Ascending aorta (tissue), 2 donors: ENCODE results near the gene ZSCAN26. TPM values are rescaled to one million over a fixed set of nuclear protein-coding genes. Genes with fewer than 3 reads are reported as not detected.
A peak's percentile ranks its signal among the peaks of the same experiment; 100 is the strongest.

Experiments used
- DNase-seq, 2 donors: peaks; one replicate each; pipeline ENCODE4 v3.0.0-alpha.2; 2019; ENCODE audit warnings: low spot score in 2 of 2
- H3K27ac ChIP-seq, 2 donors: fragments of 200-600 bp; sonication (generic); one replicate each; pipeline ENCODE4 v1.5.1; 2016 to 2017; ENCODE audit warnings: mild to moderate bottlenecking in 1 of 2
- H3K27me3 ChIP-seq: fragments of 200-600 bp; sonication (generic); one replicate; pipeline ENCODE4 v1.5.1; 2017
- H3K36me3 ChIP-seq, 2 donors: fragments of 200-600 bp; sonication (generic); one replicate each; pipeline ENCODE4 v1.5.1; 2016
- H3K4me1 ChIP-seq, 2 donors: fragments of 200-600 bp; sonication (generic); one replicate each; pipeline ENCODE4 v1.5.1; 2016 to 2017; ENCODE audit warnings: mild to moderate bottlenecking in 1 of 2
- H3K4me3 ChIP-seq, 2 donors: fragments of 200-600 bp; sonication (generic); one replicate each; pipeline ENCODE4 v1.5.1; 2016 to 2017; ENCODE audit warnings: mild to moderate bottlenecking in 1 of 2
- H3K9me3 ChIP-seq, 2 donors: fragments of 200-600 bp; sonication (generic); one replicate each; pipeline ENCODE4 v1.5.1; 2016
- intact Hi-C: fragments of 100-400 bp; cut with DNase I; formaldehyde crosslinking; loops from one replicate; pipeline ENCODE4 v1.15.1; 2023
- total RNA-seq: library from RNA; depleted of rRNA; stranded (reverse); fragments of >200 nt; gene quantifications from one replicate; pipeline ENCODE4 v1.1.0, GENCODE V29; 2016
- TF ChIP-seq, protein P1 (sequence below), 3 experiments: fragments of 200-600 bp in 2 of 3; fragments of 450-650 bp in 1 of 3; sonication (generic) in 2 of 3; IDR thresholded peaks; one replicate each; pipeline ENCODE4 v1.5.1; 2016 to 2019; ENCODE audit warnings: antibody characterized with exemption in 3 of 3, mild to moderate bottlenecking in 1 of 3, moderate library complexity in 1 of 3

ZSCAN26 gene
- total RNA-seq, 1 donor from 2014 or later, result 2.6 TPM

- H3K9me3 ChIP-seq, result no peaks in the 10 kb centered on the region
- H3K27ac ChIP-seq, result peak overlapping the region in 1 of 2 donors; percentile 76
- H3K4me1 ChIP-seq, result peaks cover 0 to 15% of the 10 kb centered on the region in 2 donors
- intact Hi-C loops, result loop anchor here (2.0 to 10.0 kb wide), 6 partner anchors 40 to 1797 kb away; partner anchors contain the start of genes POLR1H, PPP1R11, ZNF165 and ZSCAN9
- TF ChIP-seq, protein P1, sequence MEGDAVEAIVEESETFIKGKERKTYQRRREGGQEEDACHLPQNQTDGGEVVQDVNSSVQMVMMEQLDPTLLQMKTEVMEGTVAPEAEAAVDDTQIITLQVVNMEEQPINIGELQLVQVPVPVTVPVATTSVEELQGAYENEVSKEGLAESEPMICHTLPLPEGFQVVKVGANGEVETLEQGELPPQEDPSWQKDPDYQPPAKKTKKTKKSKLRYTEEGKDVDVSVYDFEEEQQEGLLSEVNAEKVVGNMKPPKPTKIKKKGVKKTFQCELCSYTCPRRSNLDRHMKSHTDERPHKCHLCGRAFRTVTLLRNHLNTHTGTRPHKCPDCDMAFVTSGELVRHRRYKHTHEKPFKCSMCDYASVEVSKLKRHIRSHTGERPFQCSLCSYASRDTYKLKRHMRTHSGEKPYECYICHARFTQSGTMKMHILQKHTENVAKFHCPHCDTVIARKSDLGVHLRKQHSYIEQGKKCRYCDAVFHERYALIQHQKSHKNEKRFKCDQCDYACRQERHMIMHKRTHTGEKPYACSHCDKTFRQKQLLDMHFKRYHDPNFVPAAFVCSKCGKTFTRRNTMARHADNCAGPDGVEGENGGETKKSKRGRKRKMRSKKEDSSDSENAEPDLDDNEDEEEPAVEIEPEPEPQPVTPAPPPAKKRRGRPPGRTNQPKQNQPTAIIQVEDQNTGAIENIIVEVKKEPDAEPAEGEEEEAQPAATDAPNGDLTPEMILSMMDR (IDR thresholded peaks at IDR 0.05), result no peak
- peaks cover 8 to 11% of the 10 kb centered on the region in 2 donors for H3K36me3 ChIP-seq
- H3K4me3 ChIP-seq, result peak overlapping the region; percentile 70 to 80
- no peak for DNase-seq
- no peaks in the 10 kb centered on the region for H3K27me3 ChIP-seq
Measured at GRCh38 chr6:28267695-28268059, 734 bp downstream of the ZSCAN26 start.

GRCh38 chr6:28269492-28269891, 2.5 kb downstream of the ZSCAN26 start:
- H3K27me3 ChIP-seq, result no peaks in the 10 kb centered on the region
- TF ChIP-seq, protein P1 (IDR thresholded peaks at IDR 0.05), result no peak
- peaks cover 0 to 15% of the 10 kb centered on the region in 2 donors for H3K4me1 ChIP-seq
- no peaks in the 10 kb centered on the region for H3K9me3 ChIP-seq
- H3K36me3 ChIP-seq, result peaks cover 26 to 29% of the 10 kb centered on the region in 2 donors
- H3K4me3 ChIP-seq, result no peak overlapping the region
- intact Hi-C loops, result loop anchor here (5.0 to 10.0 kb wide), 3 partner anchors 42 to 1795 kb away; partner anchors contain the start of genes POLR1H, PPP1R11 and ZSCAN9
- H3K27ac ChIP-seq, result no peak overlapping the region
- no peak for DNase-seq

DNA sequence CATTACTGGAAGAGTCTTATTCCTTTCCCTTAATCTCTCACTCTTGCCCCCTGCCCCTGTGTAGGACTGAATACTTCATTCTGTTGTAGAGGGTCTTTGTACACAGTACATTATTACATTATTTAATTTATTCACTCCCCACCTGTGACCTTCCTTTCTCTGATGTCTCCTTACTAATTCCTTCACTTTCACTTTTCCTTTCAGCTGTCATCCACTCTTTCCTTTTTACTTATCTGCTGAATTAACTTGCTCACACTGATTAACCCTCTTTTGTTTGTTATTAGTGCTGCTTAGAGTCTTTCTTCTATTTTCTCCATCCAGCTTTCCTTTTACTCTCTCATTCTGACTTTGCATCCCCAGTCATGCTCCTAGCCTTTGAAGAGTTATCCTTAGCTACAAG, 7.9 kb downstream of the ZSCAN26 start:
- DNase-seq, result no peak
- Histone ChIP-seq H3K27me3 (no peaks in the 10 kb centered on the region), H3K4me3 (no peak overlapping the region), H3K27ac (no peak overlapping the region), H3K36me3 (peaks cover 54 to 58% of the 10 kb centered on the region in 2 donors), H3K4me1 (no peaks in the 10 kb centered on the region), H3K9me3 (no peaks in the 10 kb centered on the region)
- intact Hi-C loops, result no loop called here
- TF ChIP-seq, protein P1 (IDR thresholded peaks at IDR 0.05), result no peak

DNA sequence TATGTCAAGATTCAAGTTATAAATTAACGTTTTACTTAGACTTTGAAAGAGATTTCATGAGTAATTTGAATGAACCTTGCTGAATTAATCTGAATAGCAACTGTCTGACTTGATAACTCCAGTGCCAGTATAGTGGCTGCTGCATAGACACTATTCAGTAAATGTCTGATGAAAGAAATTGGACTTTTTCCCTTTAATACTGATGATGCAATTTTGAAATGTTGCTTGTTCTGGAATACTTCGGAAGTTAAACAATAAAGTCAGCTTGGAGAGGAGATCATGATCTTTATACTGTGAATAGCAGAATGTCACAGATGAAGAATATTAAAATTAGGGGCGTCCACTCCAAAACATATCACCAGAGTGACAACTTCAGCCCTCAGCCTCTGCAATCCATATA, 10.8 kb downstream of the ZSCAN26 start:
- DNase-seq, result no peak
- Histone ChIP-seq H3K36me3 (peaks cover 45 to 46% of the 10 kb centered on the region in 2 donors), H3K4me1 (peaks cover 0 to 4% of the 10 kb centered on the region in 2 donors), H3K27ac (no peak overlapping the region), H3K27me3 (no peaks in the 10 kb centered on the region), H3K9me3 (no peaks in the 10 kb centered on the region), H3K4me3 (no peak overlapping the region)
- TF ChIP-seq, protein P1 (IDR thresholded peaks at IDR 0.05), result no peak
- intact Hi-C loops, result no loop called here

GRCh38 chr6:28280595-28281287, 13.8 kb downstream of the ZSCAN26 start:
- H3K27me3 ChIP-seq, result no peaks in the 10 kb centered on the region
- intact Hi-C loops, result loop anchor here (5.0 kb wide), 1 partner anchor 52 kb away; no protein-coding TSS in a partner anchor
- peak overlapping the region; percentile 68 to 80 for H3K4me3 ChIP-seq
- H3K27ac ChIP-seq, result peak overlapping the region in 1 of 2 donors; percentile 63
- peaks cover 0 to 4% of the 10 kb centered on the region in 2 donors for H3K4me1 ChIP-seq
- peaks cover 30 to 36% of the 10 kb centered on the region in 2 donors for H3K36me3 ChIP-seq
- DNase-seq, result no peak
- no peaks in the 10 kb centered on the region for H3K9me3 ChIP-seq
- TF ChIP-seq, protein P1 (IDR thresholded peaks at IDR 0.05), result no peak
